Renal pelvis (tissue), 4 donors: Measurements from ENCODE around the gene RNASE13. TPM values are rescaled to one million over a fixed set of nuclear protein-coding genes. Genes with fewer than 3 reads are reported as not detected.

Experiments used
- DNase-seq: peaks from one replicate; pipeline ENCODE4 v3.0.0-alpha.2; 2013
- polyA plus RNA-seq, 3 donors: library from polyadenylated mRNA; unstranded; fragments of 120-200 nt; gene quantifications; one replicate each; pipeline ENCODE4 v1.2.1, GENCODE V29; 2013; ENCODE audit not compliant: insufficient read length in 3 of 3

The RNASE13 gene
- polyA plus RNA-seq, 3 donors, result 0.40 to 0.93 (median 0.81) TPM

- DNase-seq, result no peak
Observed at GRCh38 chr14:21066882-21067502, 32.4 kb upstream of the RNASE13 start.

GRCh38 chr14:21063479-21063878 is 28.9 kb upstream of the RNASE13 start:
- peak; percentile 28 for DNase-seq

GRCh38 chr14:21061347-21061668 is 26.7 kb upstream of the RNASE13 start:
- no peak for DNase-seq

- no peak for DNase-seq
Observed at GRCh38 chr14:21060614-21061346, 26.2 kb upstream of the RNASE13 start.

GRCh38 chr14:21059842-21060613 is 25.4 kb upstream of the RNASE13 start:
- DNase-seq, result no peak

DNA sequence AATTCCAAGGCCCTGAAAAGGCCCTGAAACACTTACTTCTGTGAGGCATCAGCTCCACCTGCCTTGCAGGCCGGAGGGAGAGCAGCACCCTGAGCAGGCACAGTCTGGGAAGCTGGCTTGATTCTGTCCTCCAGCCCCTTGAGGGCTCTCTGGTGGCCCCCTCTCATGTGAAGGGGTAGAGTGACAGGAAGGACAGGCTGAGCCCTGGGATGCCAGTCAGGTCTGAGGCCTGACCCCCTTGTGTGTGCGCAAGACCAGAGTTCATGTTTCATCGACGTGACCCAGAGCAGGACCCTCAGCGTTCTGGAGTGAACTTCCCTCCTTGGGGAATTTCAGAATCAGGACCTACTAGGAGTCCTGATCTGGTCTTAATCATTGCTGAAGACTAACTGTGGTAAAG is 24.3 kb upstream of the RNASE13 start:
- DNase-seq, result no peak

GRCh38 chr14:21057803-21058675 is 23.4 kb upstream of the RNASE13 start, which contains the start of gene RNASE8:
Gene RNASE8 (plus strand): TSS chr14:21057822. CDS start chr14:21057893, 71 bp downstream.
- no peak for DNase-seq

GRCh38 chr14:21056520-21057163 is 22.0 kb upstream of the RNASE13 start:
- DNase-seq, result no peak

DNA sequence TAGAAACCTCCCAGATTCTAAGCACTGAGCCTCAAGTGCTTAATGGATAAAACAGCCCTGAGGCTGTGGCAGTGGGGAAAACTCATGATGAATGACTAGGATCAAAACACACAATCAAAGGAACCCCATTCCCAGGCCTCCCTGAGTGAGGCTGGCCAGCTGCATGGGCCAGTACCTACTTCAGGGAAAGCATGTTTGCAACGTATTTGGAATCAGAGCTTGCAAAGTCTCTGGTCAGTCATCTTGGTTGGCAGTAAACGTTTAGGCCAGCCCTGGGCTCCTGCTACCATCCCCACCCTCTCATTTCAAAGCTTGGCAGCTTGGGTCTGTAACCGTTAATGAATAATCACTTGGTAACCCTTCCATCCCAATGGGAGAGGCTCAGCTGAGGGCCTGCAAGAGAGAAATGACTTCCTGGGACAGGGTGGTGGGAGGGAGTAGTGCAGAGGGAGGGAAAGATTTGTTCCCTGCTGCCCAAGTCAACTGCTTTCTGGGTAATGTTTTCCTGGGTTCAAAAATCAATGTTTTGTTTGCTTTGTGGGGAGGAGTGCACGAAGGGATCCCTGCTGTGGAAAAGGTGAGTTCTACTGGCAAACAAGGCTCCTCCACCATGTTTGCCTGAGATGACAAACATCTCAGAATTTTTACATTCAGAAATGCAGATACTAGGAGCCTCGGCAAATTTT is 21.0 kb upstream of the RNASE13 start:
- DNase-seq, result no peak

GRCh38 chr14:21054768-21055145 is 20.1 kb upstream of the RNASE13 start:
- DNase-seq, result no peak

DNA sequence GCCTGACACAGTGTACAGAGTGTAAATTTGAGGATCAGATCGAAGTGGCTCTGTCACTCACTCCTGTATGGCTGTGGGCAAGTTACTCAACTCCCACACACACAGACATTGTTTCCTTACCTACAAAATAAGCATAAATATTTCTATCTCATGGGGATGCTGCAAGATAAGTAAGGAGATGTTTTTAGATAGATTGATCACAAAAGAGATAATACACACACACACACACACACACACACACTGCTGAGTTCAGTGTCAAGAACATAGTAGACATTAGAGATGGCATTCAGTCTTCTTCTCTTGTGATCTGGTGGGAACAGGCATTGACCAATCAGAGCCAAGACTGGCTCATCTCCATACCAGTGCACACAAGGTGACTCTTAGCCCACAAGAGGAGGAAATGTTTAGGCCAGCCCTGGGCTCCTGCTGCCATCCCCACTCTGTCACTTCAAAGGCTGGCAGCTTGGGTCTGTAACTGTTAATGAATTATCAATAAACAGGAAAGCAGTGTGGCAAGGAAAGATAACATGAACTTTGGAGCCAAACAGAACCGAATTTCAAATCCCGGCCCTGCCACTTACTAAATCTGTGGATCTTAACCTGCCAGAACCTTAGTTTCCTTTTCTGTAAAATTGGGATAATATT is 19.6 kb upstream of the RNASE13 start:
- DNase-seq, result no peak

- DNase-seq, result no peak
Observed at GRCh38 chr14:21053184-21054122, 18.8 kb upstream of the RNASE13 start.

DNA sequence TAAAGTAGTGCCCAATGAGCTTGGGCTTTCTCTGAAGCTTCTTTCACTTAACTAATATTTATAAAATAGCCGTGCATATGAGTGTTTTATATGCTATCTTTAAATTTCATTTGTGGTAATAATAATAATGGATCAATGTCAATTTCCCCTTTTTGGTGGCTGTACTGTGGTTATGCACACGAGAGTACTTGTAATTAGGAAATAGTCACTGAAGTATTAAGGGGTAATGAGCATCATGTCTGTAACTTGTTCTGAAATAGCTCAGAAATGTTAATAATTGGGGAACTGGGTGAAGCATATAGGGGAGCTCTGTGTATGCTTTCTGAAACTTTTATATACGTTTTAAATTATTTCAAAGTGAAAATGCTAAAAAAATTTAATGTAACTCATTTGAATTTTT is 16.0 kb upstream of the RNASE13 start:
- DNase-seq, result no peak

- no peak for DNase-seq
Observed at GRCh38 chr14:21049271-21049673, 14.7 kb upstream of the RNASE13 start.

GRCh38 chr14:21048638-21049037 is 14.0 kb upstream of the RNASE13 start:
- DNase-seq, result no peak

DNA sequence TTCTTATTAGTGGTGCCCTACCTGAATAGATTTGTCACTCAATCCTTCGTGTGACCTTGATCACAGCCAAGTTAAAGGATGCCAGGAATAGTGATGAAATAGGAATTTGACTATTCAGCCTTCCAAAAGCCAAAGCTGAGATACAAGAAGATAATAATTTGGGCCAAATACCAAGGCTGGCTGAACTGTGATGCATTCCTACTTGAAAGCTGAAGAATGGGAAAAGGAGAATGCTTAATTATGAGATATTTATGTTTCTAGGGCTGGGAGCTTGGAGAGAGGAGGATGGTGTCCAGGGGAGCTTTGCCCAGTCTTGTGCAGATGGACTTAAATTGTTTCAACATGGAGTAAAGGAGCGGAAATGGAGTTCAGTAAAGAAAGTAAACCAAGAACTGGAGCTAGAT is 12.8 kb upstream of the RNASE13 start:
- no peak for DNase-seq

- peak; percentile 28 for DNase-seq
Observed at GRCh38 chr14:21043974-21044618, 9.5 kb upstream of the RNASE13 start.

GRCh38 chr14:21043387-21043973 is 8.9 kb upstream of the RNASE13 start:
- DNase-seq, result no peak
